Right ventricle myocardium superior (tissue), 1 donor: ENCODE results near the gene NFX1. TPM values are rescaled to one million over a fixed set of nuclear protein-coding genes. Genes with fewer than 3 reads are reported as not detected.
A peak's percentile ranks its signal among the peaks of the same experiment; 100 is the strongest.

Experiments
- ATAC-seq: fragments of 200-7000 bp; cut with Tn5 transposase; one replicate; pipeline ENCODE4 v1.9.1; 2020; ENCODE audit warnings: mild to moderate bottlenecking; ENCODE audit not compliant: poor library complexity
- DNase-seq: peaks from one replicate; pipeline ENCODE4 v3.0.0-alpha.2; 2020
- intact Hi-C: fragments of 100-400 bp; cut with DNase I; formaldehyde crosslinking; loops from one replicate; pipeline ENCODE4 v1.11.2; 2022
- total RNA-seq: library from RNA; stranded (reverse); fragmentation: NEBNext Ultra II Directional; extraction: Animal tissue kit (Norgen Biotek cat#: 25700); gene quantifications from one replicate; pipeline ENCODE4 v1.2.1, GENCODE V29; 2021
- donor health status: DM: no; HTN: yes; CAD: no; lungs with severe emphysema.

NFX1 gene
- total RNA-seq, 1 donor from 2014 or later = 26.2 TPM

DNA sequence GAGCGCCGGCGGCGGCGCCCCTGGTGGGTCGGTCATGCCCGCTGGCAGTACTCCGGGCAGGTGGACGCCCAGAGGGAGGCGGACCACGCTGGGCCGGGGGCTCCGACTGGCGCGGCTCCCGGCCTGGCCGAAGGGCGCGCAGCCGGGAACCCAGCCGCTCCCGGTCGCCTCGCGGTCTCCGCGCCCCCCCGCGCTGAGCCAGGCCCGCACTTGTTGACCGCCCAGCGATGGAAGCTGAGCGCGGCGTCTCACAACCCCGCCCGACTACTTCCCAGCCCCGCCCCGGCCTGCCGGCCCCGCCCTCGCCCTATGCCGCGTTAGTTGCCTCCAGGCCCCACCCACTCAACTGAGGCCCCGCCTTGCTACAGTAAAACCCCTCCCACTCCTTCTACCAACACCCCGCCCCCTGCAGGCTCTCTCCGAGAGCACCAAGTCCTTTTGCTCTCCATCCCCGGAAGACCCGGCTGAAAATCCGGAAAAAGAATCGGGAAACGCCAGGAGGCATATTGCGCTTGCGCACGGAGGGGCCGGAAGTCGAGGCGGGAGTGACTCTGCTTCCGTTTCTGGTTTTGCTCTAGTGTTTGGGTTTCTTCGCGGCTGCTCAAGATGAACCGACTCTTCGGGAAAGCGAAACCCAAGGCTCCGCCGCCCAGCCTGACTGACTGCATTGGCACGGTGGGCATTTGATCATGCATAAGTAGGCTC is 25.7 kb upstream of the NFX1 start, which contains the start of the genes BAG1 and CHMP5:
Gene BAG1, minus strand, starts transcription at position 236 of the 705 bp plus-strand sequence.
Gene CHMP5, plus strand, starts transcription at position 577 of the 705 bp plus-strand sequence. Its CDS starts 30 bp downstream, at position 607.
- ATAC-seq (peak; percentile 98), DNase-seq (peak; percentile 100)
- intact Hi-C loops = no loop called here

DNA sequence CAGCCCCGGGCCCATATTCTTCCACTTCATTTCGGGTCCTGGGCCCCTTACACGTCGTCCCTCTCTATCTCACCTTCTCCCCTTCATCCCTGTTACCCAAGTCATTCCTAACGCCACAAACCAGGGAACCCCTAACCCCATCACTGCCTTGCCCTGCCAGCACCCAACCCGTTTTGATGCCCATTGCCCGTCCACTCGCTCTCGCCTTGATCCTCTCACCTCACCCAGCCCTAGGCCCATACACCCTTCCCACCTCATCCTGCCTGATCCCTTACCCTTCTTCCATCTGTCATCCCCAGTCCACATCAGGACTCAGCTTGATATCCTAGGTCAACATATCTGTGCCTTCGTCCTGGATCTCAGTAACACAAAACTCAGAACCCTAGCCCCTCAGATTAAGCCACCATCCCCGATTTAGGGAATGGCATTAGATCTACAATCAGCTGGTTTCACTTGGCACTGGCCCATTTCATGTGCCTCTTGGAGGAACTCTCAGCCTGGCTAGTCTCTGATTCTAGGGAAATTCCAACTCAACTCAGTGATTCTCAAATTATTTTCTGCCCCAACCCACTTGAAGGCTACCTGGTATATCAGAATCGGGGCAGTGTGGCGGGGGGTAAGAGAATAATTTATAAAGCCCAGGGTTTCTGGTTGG is 25.0 kb upstream of the NFX1 start:
- ATAC-seq (no peak), DNase-seq (no peak)
- intact Hi-C loops = no loop called here

- no peak for ATAC-seq
- intact Hi-C loops = no loop called here
- DNase-seq = no peak
Measured at GRCh38 chr9:33267151-33267767, 23.1 kb upstream of the NFX1 start.

DNA sequence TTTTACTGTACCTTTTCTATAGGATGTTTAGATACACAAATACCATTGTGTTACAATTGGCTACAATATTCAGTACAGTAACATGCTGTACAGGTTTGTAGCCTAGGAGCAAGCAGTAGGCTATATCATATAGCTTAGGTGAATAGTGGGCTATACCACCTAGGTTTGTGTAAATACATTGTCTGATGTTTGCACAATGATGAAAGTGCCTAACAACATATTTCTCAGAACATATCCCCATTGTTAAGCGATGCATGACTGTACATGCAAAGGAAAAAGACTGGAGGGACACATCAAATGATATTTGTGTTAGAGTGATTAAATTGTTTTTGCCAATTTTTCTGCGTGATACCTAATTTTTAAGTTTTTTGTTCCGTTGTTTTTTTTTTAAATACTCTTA is 20.2 kb upstream of the NFX1 start:
- no peak for DNase-seq
- no peak for ATAC-seq
- intact Hi-C loops = no loop called here

GRCh38 chr9:33272061-33272460 is 18.3 kb upstream of the NFX1 start:
- intact Hi-C loops = no loop called here
- ATAC-seq (no peak), DNase-seq (no peak)

- intact Hi-C loops = no loop called here
- no peak for ATAC-seq
- no peak for DNase-seq
Measured at GRCh38 chr9:33273266-33273971, 16.9 kb upstream of the NFX1 start.

- intact Hi-C loops = no loop called here
- no peak for ATAC-seq
Measured at GRCh38 chr9:33273972-33274328, 16.4 kb upstream of the NFX1 start.

DNA sequence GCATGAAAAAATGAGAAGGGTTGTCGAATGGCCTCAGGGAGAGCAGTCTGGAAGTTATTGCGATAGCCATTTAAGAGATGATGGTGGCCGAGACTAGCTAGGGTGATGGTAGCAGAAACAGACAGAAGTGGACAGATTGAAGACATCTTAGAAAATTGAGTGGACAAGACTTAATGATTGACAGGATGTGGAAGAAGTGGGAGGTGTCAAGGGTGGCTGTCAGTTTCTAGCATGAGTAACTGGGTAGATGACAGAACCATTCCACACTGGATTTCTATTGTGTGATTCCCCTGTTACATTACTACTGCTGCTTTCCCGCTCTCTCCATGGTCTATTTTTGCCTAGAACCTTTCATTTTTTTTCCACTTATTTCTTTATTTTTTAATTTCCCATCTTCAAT is 12.8 kb upstream of the NFX1 start:
- intact Hi-C loops = no loop called here
- DNase-seq (no peak), ATAC-seq (no peak)

More at GRCh38 chr9:33273972-33274328, 16.4 kb upstream of the NFX1 start:
- DNase-seq = no peak

DNA sequence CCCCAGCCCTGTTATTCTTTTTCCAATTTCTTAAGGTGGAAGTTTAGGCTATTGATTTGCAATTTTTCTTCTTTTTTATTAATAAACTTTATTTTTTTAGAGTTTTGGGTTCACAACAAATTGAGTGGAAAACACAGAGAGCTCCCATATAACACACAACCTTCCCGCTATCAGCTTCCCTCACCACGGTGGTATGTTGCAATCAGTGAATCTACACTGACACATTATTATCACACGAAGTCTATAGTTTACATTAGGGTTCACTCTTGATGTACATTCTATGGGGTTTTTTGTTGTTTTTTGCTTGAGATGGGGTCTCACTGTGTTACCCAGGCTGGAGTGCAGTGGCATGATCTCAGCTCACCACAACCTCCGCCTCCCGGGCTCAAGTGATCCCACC is 4.8 kb upstream of the NFX1 start:
- DNase-seq (no peak), ATAC-seq (no peak)
- intact Hi-C loops = loop anchor here (10.0 kb wide), 1 partner anchor 179 kb away; no protein-coding TSS in a partner anchor

- no peak for DNase-seq
- no peak for ATAC-seq
- intact Hi-C loops = loop anchor here (10.0 kb wide), 1 partner anchor 178 kb away; no protein-coding TSS in a partner anchor
Measured at GRCh38 chr9:33287087-33287490, 3.2 kb upstream of the NFX1 start.

- no peak for ATAC-seq
- DNase-seq = no peak
- intact Hi-C loops = loop anchor here (10.0 kb wide), 1 partner anchor 177 kb away; no protein-coding TSS in a partner anchor
Measured at GRCh38 chr9:33288235-33288634, 2.1 kb upstream of the NFX1 start.

DNA sequence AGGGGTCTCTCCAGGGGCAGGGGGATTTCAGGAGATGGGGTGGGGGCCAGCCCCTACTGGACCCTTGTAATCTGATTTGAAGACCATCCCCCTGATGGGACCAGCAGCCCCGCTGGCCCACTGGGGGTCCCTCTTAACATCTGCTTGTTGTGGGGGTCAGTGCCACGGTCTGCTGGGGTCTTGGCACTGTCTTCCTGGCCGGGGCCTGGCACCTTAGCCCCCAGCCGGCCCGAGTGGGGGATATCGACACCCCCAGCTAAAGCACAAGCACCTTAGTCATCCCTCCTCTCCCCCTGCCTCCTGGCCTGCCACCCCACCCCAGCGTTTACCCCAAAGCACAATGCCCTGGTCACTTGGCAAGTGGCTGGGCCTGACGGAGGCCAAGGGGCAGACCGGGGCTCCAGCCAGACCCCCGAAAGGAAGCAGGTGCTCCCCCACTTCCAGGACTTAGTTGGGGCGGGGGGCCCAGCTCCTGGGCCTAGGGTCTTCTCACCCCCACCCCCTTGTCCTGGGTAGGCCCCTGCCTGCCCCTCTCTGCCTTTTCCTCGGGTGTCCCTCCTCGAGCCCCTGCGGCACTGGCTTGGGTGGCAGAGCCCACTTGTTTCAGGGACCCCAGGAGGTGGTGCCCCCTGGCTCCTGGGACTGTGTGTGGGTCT is 1.4 kb upstream of the NFX1 start:
- DNase-seq (no peak), ATAC-seq (no peak)
- intact Hi-C loops = loop anchor here (10.0 kb wide), 1 partner anchor 176 kb away; no protein-coding TSS in a partner anchor

- no peak for DNase-seq
- intact Hi-C loops = loop anchor here (10.0 kb wide), 1 partner anchor 175 kb away; no protein-coding TSS in a partner anchor
- ATAC-seq = peak; percentile 13
Measured at GRCh38 chr9:33289496-33289895, 820 bp upstream of the NFX1 start.

GRCh38 chr9:33289936-33290246 is 425 bp upstream of the NFX1 start:
- DNase-seq = no peak
- intact Hi-C loops = loop anchor here (10.0 kb wide), 1 partner anchor 175 kb away; no protein-coding TSS in a partner anchor
- peak; percentile 62 for ATAC-seq

- DNase-seq (no peak), ATAC-seq (no peak)
- intact Hi-C loops = no loop called here
Measured at GRCh38 chr9:33291031-33291397, 698 bp downstream of the NFX1 start.

- DNase-seq = no peak
- intact Hi-C loops = no loop called here
- no peak for ATAC-seq
Measured at GRCh38 chr9:33291901-33292300, 1.6 kb downstream of the NFX1 start.

- no peak for ATAC-seq
- intact Hi-C loops = no loop called here
Measured at GRCh38 chr9:33293782-33294181, 3.5 kb downstream of the NFX1 start.

DNA sequence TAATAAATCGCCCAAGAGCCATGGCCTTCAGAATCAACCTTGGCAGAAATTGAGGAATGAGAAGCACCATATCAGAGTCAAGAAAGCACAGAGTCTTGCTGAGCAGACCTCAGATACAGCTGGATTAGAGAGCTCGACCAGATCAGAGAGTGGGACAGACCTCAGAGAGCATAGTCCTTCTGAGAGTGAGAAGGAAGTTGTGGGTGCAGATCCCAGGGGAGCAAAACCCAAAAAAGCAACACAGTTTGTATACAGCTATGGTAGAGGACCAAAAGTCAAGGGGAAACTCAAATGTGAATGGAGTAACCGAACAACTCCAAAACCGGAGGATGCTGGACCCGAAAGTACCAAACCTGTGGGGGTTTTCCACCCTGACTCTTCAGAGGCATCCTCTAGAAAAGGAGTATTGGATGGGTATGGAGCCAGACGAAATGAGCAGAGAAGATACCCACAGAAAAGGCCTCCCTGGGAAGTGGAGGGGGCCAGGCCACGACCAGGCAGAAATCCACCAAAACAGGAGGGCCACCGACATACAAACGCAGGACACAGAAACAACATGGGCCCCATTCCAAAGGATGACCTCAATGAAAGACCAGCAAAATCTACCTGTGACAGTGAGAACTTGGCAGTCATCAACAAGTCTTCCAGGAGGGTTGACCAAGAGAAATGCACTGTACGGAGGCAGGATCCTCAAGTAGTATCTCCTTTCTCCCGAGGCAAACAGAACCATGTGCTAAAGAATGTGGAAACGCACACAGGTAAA is 4.5 kb downstream of the NFX1 start:
- intact Hi-C loops = no loop called here
- ATAC-seq (no peak), DNase-seq (no peak)

More at GRCh38 chr9:33293782-33294181, 3.5 kb downstream of the NFX1 start:
- DNase-seq = no peak
